Ovary (tissue), 3 donors: Measurements from ENCODE around the gene JADE1.

ENCODE experiments used
- CTCF ChIP-seq, 3 donors: fragments of 450-650 bp in 2 of 3; fragments of 200-600 bp in 1 of 3; IDR thresholded peaks; one replicate each; pipeline versions ENCODE4 v1.5.1 to v1.8.0; 2016 to 2022; ENCODE audit warnings: antibody characterized with exemption in 3 of 3, mild to moderate bottlenecking in 1 of 3
- POLR2A ChIP-seq: fragments of 450-650 bp; IDR thresholded peaks from one replicate; pipeline ENCODE4 v1.6.1; 2017; ENCODE audit warnings: antibody characterized with exemption, mild to moderate bottlenecking, moderate library complexity
- donor health status: DM: no; HTN: no; CAD: no.

GRCh38 chr4:128766781-128767180 lies 42.7 kb upstream of the JADE1 start:
- TF ChIP-seq CTCF (IDR thresholded peaks at IDR 0.05) (no peak), POLR2A (no peak)
